Thymus (tissue), 14 donors: Measurements from ENCODE around the gene HIVEP2. TPM values are rescaled to one million over a fixed set of nuclear protein-coding genes. Genes with fewer than 3 reads are reported as not detected.
"Not testable (repeated sequence)": the region's sequence is repeated elsewhere in the genome, so short reads cannot be mapped to it uniquely, and the experiment has no call there.

Experiments used
- DNase-seq, 9 donors: peaks; one replicate each; pipeline ENCODE4 v3.0.0-alpha.2; 2013; ENCODE audit warnings: low spot score in 9 of 9, low read depth in 6 of 9, missing footprints in 1 of 9
- H3K27ac ChIP-seq, 2 donors: one replicate each; pipeline ENCODE4 v1.5.1; 2013; ENCODE audit warnings: control low read depth in 1 of 2, low read depth in 1 of 2, low read length in 1 of 2, mild to moderate bottlenecking in 1 of 2, moderate library complexity in 1 of 2
- H3K27me3 ChIP-seq, 2 donors: one replicate each; pipeline ENCODE4 v1.5.1; 2013; ENCODE audit warnings: low read length in 1 of 2; ENCODE audit not compliant: control insufficient read depth in 2 of 2, insufficient read depth in 1 of 2
- H3K36me3 ChIP-seq, 2 donors: one replicate each; pipeline ENCODE4 v1.5.1; 2013; ENCODE audit warnings: low read length in 1 of 2, mild to moderate bottlenecking in 1 of 2, moderate library complexity in 1 of 2; ENCODE audit not compliant: control insufficient read depth in 2 of 2, insufficient read depth in 2 of 2
- H3K4me1 ChIP-seq, 2 donors: one replicate each; pipeline ENCODE4 v1.5.1; 2013; ENCODE audit warnings: low read length in 2 of 2; ENCODE audit not compliant: control insufficient read depth in 2 of 2, insufficient read depth in 2 of 2
- H3K4me3 ChIP-seq, 2 donors: one replicate each; pipeline ENCODE4 v1.5.1; 2013; ENCODE audit warnings: low read length in 2 of 2, control low read depth in 1 of 2, mild to moderate bottlenecking in 1 of 2
- H3K9me3 ChIP-seq, 2 donors: one replicate each; pipeline ENCODE4 v1.5.1; 2013; ENCODE audit warnings: low read length in 1 of 2, mild to moderate bottlenecking in 1 of 2; ENCODE audit not compliant: control insufficient read depth in 2 of 2, insufficient read depth in 1 of 2
- WGBS: extraction: QIAGEN DNeasy Blood & Tissue Kit; methylation state at CpG from one replicate; pipeline ENCODE4 v1.1.7; 2013; 5-methylcytosine and 5-hydroxymethylcytosine counted together
- long read RNA-seq, 10 donors: transcript quantifications; one replicate each; lab custom pipeline, GENCODE V29; 2026
- polyA plus RNA-seq: library from polyadenylated mRNA; stranded (reverse); fragments of 200-250 nt; gene quantifications from one replicate; pipeline ENCODE4 v1.2.3, GENCODE V29; 2013
- total RNA-seq: library from RNA; stranded (reverse); fragments of 120-200 nt; gene quantifications from one replicate; pipeline ENCODE4 v1.2.4, GENCODE V29; 2013
- donor health status: healthy.

HIVEP2 gene, protein sequence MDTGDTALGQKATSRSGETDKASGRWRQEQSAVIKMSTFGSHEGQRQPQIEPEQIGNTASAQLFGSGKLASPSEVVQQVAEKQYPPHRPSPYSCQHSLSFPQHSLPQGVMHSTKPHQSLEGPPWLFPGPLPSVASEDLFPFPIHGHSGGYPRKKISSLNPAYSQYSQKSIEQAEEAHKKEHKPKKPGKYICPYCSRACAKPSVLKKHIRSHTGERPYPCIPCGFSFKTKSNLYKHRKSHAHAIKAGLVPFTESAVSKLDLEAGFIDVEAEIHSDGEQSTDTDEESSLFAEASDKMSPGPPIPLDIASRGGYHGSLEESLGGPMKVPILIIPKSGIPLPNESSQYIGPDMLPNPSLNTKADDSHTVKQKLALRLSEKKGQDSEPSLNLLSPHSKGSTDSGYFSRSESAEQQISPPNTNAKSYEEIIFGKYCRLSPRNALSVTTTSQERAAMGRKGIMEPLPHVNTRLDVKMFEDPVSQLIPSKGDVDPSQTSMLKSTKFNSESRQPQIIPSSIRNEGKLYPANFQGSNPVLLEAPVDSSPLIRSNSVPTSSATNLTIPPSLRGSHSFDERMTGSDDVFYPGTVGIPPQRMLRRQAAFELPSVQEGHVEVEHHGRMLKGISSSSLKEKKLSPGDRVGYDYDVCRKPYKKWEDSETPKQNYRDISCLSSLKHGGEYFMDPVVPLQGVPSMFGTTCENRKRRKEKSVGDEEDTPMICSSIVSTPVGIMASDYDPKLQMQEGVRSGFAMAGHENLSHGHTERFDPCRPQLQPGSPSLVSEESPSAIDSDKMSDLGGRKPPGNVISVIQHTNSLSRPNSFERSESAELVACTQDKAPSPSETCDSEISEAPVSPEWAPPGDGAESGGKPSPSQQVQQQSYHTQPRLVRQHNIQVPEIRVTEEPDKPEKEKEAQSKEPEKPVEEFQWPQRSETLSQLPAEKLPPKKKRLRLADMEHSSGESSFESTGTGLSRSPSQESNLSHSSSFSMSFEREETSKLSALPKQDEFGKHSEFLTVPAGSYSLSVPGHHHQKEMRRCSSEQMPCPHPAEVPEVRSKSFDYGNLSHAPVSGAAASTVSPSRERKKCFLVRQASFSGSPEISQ (N-terminal part only)
- total RNA-seq (16.4 TPM), polyA plus RNA-seq (11.6 TPM)
- long read RNA-seq, donor 1, result 0 reads
- long read RNA-seq, donor 2, result 0 reads
- long read RNA-seq, donor 3, partial matches to known transcripts, result 19 of 19 reads
- long read RNA-seq, donor 3, other reads (novel, unspliced or antisense), result 0 of 19 reads
- long read RNA-seq, donor 4, partial matches to known transcripts, result 8 of 8 reads
- long read RNA-seq, donor 4, other reads (novel, unspliced or antisense), result 0 of 8 reads
- long read RNA-seq, donor 5, partial matches to known transcripts, result 8 of 8 reads
- long read RNA-seq, donor 5, other reads (novel, unspliced or antisense), result 0 of 8 reads
- long read RNA-seq, donor 6, partial matches to known transcripts, result 7 of 7 reads
- long read RNA-seq, donor 6, other reads (novel, unspliced or antisense), result 0 of 7 reads
- long read RNA-seq, donor 7, result 0 reads
- long read RNA-seq, donor 8, result 0 reads
- long read RNA-seq, donor 9, partial matches to known transcripts, result 0 of 5 reads
- long read RNA-seq, donor 9, other reads (novel, unspliced or antisense), result 5 of 5 reads
- long read RNA-seq, donor 10, partial matches to known transcripts, result 0 of 5 reads
- long read RNA-seq, donor 10, other reads (novel, unspliced or antisense), result 5 of 5 reads

DNA sequence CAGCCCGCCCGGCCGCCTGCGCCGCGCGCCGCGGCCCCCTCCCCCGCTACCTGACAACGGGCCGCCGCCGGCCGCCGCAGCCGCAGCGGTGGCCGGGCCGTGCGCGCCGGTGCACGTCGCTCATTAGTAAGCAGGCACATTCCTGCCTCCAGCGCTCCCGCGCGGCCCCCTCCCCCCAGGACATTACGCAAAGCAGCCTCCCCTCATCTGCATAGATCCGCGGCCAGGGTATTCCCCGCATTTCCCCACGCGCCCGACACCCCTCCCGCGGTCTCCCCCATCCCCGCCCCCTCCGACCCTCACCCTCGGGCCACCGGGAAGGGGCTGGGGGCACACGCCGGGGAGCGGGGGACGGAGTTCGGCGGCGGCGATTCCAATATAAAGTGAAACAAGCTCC, at the start of gene HIVEP2:
TSS of gene HIVEP2 (minus strand) at position 128 of the 397 bp plus-strand sequence. CDS start 170,438 bp downstream, outside the sequence.
- H3K27ac ChIP-seq, result peak within 1 kb of the TSS; percentile 98 to 99
- H3K4me3 ChIP-seq, result peak within 1 kb of the TSS; percentile 89 to 93
- H3K27me3 ChIP-seq, result peaks cover 0 to 4% of the 10 kb centered on the region in 2 donors
- H3K9me3 ChIP-seq, result no peaks in the 10 kb centered on the region
- DNase-seq, result peak in 5 of 9 donors; percentile 26 to 76 (median 59)
- H3K36me3 ChIP-seq, result peaks cover 0 to 2% of the 10 kb centered on the region in 2 donors
- peaks cover 9 to 23% of the 10 kb centered on the region in 2 donors for H3K4me1 ChIP-seq
- 1% methylated on average over 50 of the region's 50 CpGs for WGBS

DNA sequence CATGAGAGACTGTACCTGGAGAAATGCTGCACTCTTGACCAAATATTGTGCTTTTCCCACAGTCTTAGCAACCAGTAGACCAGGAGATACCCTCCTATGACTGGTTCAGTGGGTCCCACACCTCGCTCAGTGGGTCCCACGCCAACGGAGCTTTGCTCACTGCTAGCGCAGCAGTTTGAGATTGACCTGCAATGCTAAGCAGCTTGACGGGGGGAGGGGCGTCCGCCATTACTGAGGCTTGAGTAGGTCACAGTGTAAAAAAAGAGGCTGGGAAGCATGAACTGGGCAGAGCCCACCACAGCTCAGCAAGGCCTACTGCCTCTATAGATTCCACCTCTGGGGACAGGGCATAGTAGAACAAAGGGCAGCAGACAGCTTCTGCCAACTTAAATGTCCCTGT, 49.0 kb upstream of the HIVEP2 start:
- no peaks in the 10 kb centered on the region for H3K4me1 ChIP-seq
- H3K9me3 ChIP-seq, result no peaks in the 10 kb centered on the region
- 98% methylated on average over 7 of the region's 7 CpGs for WGBS
- no peaks in the 10 kb centered on the region for H3K27me3 ChIP-seq
- H3K27ac ChIP-seq, result no peak overlapping the region
- no peak for DNase-seq
- no peaks in the 10 kb centered on the region for H3K36me3 ChIP-seq
- no peak overlapping the region for H3K4me3 ChIP-seq

DNA sequence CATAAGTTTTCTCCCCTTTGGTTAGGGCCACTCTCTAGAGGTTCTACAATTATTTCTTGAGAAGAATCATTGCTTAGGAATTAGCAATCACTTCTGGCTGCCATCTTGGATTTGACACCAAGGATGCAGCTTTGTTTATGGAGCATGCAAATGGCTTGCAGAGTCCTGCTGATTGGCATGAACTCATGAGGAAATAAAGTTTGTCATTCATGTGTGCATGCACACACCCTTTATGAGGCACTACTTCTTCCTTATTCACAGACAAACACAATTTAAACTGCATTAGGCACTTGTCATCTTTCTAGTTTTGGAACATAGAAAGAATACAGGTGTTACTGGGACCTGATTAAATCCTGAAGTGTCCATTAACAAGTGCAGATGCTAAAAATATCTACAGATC, 42.5 kb upstream of the HIVEP2 start:
- no peaks in the 10 kb centered on the region for H3K36me3 ChIP-seq
- no peak overlapping the region for H3K4me3 ChIP-seq
- H3K9me3 ChIP-seq, result peaks cover 0 to 6% of the 10 kb centered on the region in 2 donors
- DNase-seq, result no peak
- H3K27ac ChIP-seq, result no peak overlapping the region
- H3K4me1 ChIP-seq, result no peaks in the 10 kb centered on the region
- no peaks in the 10 kb centered on the region for H3K27me3 ChIP-seq

DNA sequence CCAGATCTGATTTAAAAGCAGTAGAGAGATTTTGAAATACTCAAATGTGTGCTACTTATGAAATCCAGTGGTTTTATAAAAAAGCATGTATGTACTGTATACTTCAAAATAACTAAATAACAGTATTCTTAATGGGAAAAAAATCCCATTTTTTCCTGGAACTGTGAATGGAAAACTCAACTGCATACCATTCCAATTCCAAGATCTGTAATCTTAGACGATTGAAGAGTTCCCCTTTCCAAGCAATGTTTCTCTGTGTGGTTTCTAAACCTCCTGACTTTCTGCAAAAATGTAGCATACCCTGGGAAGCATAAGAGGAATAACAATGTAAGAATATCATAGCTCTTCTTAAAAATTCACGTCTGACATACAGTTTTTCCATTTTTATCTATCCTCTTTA, 40.3 kb upstream of the HIVEP2 start:
- WGBS, result 77% methylated on average over 2 of the region's 2 CpGs
- Histone ChIP-seq H3K4me1 (no peaks in the 10 kb centered on the region), H3K27ac (no peak overlapping the region), H3K4me3 (no peak overlapping the region), H3K36me3 (no peaks in the 10 kb centered on the region), H3K9me3 (peaks cover 0 to 8% of the 10 kb centered on the region in 2 donors), H3K27me3 (no peaks in the 10 kb centered on the region)
- no peak for DNase-seq

DNA sequence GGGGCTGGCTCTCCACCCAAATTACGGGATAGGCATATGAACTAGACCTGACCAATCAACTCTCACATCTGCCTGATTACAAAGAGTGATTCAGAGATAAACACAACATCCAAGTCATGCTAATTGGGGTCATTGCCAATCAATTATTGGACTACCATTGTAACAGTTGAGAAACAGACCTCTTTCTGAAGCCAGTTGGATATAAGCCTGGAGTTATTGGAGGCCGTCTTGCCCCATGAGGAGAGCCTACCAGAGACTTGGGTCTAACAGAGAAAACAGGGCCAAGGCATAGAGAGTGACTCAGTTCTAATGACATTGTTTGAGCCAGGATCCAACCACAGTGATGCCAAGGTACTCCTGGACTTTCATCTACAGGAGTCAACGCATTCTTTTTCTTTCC, 39.4 kb upstream of the HIVEP2 start:
- Histone ChIP-seq H3K36me3 (no peaks in the 10 kb centered on the region), H3K4me1 (no peaks in the 10 kb centered on the region), H3K4me3 (no peak overlapping the region), H3K27ac (no peak overlapping the region), H3K9me3 (peaks cover 0 to 8% of the 10 kb centered on the region in 2 donors), H3K27me3 (no peaks in the 10 kb centered on the region)
- over 99% methylated on average over 3 of the region's 3 CpGs for WGBS
- no peak for DNase-seq

DNA sequence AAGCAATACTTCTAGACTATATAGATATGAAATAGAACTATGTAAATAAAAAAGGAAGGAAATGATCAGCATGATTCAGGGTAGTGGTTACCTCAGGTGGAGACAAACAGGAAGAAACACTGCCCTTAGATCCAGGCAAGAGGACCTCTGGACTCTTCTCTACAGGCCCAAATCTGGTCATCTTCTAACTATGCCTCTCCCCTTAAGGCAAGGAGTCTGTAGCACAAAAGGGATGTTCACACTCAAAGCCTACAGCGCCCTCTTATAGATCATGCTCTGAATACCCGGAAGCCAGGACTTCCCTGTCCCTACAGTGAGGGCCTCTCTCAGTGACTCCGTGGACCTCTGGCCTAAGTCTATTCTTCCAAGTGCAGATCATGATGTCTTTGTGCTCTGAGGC, 30.4 kb upstream of the HIVEP2 start:
- no peak overlapping the region for H3K4me3 ChIP-seq
- no peaks in the 10 kb centered on the region for H3K9me3 ChIP-seq
- H3K27me3 ChIP-seq, result no peaks in the 10 kb centered on the region
- H3K27ac ChIP-seq, result no peak overlapping the region
- H3K36me3 ChIP-seq, result no peaks in the 10 kb centered on the region
- no peak for DNase-seq
- H3K4me1 ChIP-seq, result no peaks in the 10 kb centered on the region
- whole genome bisulfite sequencing, result 90% methylated on average over 3 of the region's 3 CpGs

DNA sequence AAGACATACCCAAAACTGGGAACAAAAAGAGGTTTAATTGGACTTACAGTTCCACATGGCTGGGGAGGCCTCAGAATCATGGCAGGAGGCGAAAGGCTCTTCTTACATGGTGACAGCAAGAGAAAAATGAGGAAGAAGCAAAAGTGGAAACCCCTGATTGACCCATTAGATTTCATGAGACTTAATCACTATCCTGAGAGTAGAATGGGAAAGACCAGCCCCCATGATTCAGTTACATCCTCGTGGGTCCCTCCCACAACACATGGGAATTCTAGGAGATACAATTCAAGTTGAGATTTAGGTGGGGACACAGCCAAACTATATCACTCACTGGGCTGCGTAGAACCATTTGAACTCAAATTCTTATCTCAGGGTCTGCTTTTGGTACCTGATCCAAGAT, 26.0 kb upstream of the HIVEP2 start:
- not testable (repeated sequence) for H3K27ac ChIP-seq, H3K27me3 ChIP-seq, DNase-seq, H3K36me3 ChIP-seq, H3K4me1 ChIP-seq, H3K4me3 ChIP-seq, H3K9me3 ChIP-seq
- 96% methylated on average over 3 of the region's 3 CpGs for WGBS

DNA sequence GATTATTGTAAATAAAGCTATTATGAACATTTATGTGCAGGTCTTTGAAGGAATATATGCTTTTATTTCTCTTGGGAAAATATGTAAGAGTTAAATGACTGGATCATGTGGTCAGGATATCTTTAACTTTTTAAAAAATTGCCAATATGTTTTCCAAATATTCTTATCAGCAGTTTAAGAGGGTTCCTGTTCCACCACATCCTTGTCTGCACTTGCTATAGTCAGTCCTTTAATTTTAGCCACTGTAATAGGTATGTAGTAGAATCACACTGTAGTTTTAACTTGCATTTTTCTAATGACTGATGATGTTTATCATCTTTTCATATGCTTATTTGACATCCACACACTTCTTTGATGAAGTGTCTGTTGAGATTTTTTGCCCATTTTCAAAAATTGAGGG, 23.6 kb upstream of the HIVEP2 start:
- H3K4me3 ChIP-seq, result no peak overlapping the region
- DNase-seq, result no peak
- no peaks in the 10 kb centered on the region for H3K36me3 ChIP-seq
- H3K9me3 ChIP-seq, result no peaks in the 10 kb centered on the region
- H3K27me3 ChIP-seq, result no peaks in the 10 kb centered on the region
- no peaks in the 10 kb centered on the region for H3K4me1 ChIP-seq
- no peak overlapping the region for H3K27ac ChIP-seq
